Fibroblast of skin of left biceps (primary cell): ENCODE results near the gene DAB1.
"Not testable (repeated sequence)": the region's sequence is repeated elsewhere in the genome, so short reads cannot be mapped to it uniquely, and the experiment has no call there.

ENCODE experiments used
- DNase-seq, 2 experiments: peaks; one replicate each; pipeline ENCODE4 v3.0.0-alpha.2; 2013; ENCODE audit warnings: low read depth in 2 of 2

DAB1 gene

DNA sequence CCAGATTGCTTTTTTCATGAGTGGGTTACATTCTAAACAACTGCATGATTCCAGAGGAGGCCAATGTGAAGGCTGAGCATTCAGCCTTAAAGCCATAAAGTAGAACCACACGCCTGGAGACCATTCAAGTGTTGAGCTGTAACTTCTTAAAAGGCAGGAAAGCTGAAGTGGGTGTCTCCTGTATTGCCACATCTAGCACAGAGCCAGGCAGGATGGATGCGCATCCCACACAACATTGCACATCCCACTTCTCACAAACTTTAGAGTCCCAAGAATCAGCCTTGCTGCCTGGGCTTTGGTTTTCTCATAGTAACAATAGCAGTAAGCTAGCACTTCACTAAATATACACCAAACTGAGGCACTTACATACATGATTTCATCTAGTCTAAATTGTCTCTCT lies 151.7 kb downstream of the DAB1 start:
- no peak for DNase-seq

DNA sequence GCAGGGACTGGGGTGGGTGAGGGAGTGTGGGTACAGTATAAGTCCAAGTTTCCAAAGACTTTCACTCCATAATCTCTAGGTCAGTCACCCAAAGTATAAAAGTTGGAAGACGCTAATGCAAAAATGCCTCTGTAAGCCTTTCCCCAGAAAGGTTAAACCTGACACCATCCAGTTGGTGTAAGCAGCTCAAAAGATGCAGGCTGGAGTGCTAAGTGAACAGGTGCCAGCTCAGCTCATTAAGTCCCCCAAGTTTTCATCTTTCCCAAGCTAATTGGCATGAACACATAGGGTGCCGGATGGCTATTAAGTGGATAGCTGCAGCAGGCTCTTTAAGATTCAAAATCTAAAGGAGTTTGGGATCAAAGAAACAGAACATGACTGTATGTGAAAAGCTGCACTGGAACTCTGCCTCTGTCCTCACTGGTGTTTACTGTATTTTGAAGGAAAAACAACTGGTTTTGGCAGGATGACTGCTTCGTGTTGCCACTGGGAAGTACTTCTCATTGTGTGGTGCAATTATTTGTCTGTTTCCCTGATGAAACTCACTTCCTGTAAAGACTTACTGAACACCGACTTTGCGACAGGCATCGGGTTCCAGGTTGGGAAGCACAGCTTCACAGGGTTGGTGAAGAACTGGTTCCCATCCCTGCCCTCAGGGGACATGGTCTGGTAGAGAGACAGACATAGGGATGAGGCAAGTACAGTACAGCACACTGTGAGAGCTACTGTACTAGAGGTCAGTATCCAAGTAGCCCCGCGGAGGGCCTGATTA lies 152.7 kb downstream of the DAB1 start:
- no peak for DNase-seq

DNA sequence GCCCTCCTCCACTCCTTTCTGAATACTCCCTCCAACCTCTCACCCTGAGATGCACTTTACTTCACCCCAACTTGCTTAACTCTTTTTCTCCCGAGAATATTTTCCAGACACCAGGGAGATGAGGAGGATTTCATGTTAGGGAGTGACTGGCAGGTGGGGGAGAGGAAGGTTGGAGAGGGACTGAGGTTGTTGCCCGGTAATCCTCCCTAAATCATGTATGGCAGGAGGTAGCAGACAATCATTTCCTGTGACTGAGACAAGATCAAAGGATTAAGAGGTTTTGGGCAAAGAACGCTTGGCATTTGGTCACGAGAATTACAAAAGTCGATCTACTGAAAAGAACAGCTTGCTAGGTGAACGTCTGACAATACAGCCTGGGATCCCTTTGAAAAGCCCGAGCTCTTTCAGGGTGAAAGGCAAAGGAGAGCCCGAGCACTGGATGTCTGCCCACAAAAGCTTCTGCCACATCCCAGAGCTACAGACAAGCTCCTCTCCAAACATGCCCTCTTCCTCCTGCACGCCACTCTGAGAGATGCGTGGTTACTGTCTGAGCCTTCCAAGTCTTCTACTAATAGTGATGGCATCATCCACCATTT lies 154.1 kb downstream of the DAB1 start:
- DNase-seq: no peak

GRCh38 chr1:57265104-57265503 lies 158.8 kb downstream of the DAB1 start:
- DNase-seq: no peak

- DNase-seq: no peak
Measured at GRCh38 chr1:57262472-57262871, 161.4 kb downstream of the DAB1 start.

- DNase-seq: no peak
Measured at GRCh38 chr1:57258557-57259325, 165.1 kb downstream of the DAB1 start.

DNA sequence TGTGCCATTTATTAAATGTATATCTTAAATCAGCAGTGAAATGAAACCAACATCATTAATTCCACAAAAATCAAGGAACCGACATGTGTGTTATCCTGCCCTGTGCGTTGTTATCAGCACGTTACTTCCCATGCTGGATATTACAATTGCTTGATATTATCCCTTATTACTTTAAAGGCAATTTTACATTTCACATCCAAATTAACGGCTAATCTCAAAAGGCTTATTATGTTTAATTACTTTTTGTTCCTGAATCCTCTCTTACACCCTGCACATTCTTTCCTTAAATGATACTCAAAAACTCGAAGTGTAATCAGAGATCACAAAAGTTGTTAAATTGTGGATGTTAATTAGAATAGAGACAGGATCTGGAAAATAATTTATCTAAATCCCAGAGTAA lies 167.9 kb downstream of the DAB1 start:
- no peak for DNase-seq

DNA sequence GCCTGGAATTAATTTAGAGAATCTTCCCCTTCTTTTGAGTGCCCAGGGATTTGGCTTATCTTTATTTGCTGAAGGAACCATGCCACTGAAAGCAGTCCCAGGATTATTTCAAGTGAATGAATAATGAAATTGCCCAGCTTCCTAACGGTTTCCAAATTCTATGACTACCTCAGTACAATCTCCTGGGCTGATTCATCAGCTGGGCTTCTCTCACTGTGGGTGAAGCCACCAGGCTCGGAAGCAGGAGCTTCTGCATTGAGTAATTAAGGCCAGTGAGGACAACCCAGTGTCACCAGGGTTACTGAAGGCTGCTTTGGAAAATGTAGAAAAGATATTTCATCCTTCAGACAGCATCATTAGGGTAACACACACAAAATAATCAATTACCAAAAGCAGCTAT lies 169.8 kb downstream of the DAB1 start:
- DNase-seq: peak; percentile 6 to 8

GRCh38 chr1:57252597-57253294 lies 171.1 kb downstream of the DAB1 start:
- DNase-seq: no peak

GRCh38 chr1:57250021-57250420 lies 173.8 kb downstream of the DAB1 start:
- DNase-seq: no peak

- DNase-seq: no peak
Measured at GRCh38 chr1:57249511-57249910, 174.3 kb downstream of the DAB1 start.

DNA sequence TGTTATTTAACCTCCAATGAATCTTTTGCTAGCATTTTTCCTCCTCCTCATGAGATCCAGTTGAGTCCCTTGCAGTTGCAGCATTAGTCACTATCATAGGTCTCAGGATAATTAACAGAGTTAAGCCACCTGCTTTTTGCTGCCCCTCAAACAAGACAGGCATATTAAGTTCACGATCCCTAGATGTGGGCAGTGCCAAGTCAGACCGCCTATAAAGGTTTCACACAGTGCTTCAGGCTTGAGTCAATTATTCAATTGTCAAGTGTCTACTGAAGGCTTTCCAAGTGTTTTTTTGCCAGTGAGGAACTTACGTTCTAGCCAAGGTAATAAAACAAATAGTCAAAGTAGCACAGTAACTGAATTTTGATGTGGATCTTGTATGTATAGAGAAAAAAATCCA lies 175.0 kb downstream of the DAB1 start:
- DNase-seq: no peak

GRCh38 chr1:57238233-57238781 lies 185.6 kb downstream of the DAB1 start:
- no peak for DNase-seq

GRCh38 chr1:57235730-57236510 lies 187.9 kb downstream of the DAB1 start:
- DNase-seq: no peak

DNA sequence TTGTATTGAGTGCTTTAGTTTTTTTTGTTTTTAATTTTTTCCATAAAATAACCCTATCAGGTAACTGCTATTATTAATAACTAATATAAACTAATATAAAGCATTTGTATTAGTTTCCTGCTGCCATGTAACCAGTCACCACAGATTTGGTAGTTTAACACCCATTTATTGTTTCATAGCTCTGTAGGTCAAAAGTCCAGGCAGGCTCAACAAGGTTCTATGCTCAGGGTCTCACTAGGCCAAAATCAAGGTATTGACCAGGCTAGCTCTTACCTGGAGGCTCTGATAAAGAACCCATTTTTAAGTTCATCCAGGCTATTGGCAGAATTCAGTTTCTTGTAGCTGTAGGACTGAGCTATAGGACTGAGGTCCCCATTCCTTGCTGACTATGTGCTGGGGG lies 189.4 kb downstream of the DAB1 start:
- DNase-seq: no peak

DNA sequence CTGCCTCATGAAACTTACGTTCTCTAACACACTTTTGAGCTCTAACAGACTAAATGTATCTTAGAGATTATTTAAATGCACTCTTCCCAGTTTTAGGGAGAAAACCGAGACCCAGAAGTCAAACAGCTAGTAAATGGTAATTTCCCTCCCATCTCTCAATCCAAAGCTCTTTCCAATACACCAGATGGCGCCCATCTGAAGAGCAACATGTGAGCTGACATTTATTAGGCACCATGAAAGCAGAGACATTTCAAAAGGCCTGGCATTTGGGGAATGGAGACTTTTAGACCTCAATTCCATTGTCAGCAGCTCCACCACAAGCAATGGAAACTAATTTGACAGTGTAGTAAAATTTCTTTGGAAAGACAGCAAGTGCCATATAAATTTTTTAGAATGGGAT lies 191.4 kb downstream of the DAB1 start:
- no peak for DNase-seq

DNA sequence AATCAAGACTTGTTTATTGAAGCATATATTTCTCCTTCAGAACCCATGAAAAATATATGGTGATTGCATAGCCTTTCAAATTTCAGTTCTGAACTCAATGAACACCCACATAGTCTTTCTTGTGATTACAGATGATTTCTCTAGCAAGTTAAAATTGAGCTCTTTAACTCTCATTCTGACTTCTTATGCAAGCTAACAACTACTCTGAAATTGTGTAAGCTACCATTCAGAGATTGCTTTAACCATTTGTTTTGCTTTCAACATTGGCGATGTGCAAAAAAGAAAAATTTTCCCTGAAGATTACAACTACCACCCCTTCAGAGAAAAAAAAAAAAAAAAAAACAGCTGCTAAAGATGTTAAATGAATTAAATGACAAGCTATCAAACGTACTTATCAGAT lies 193.9 kb downstream of the DAB1 start:
- DNase-seq: no peak

DNA sequence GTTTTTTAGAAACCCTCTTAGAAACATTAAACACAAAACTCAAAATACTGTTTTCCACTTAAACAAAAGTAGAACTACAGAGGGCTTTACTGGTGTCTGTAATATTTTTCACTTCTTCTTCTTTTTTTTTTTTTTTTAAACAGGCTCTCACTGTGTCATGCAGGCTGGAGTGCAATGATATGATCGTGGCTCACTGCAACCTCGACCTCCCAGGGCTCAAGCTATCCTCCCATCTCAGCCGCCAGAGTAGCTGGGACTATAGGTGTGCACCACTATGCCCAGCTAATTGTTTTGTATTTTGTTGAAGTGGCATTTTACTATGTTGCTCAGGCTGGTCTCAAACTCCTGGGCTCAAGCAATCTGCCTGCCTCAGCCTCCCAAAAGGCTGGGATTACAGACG lies 194.8 kb downstream of the DAB1 start:
- no peak for DNase-seq

GRCh38 chr1:57222801-57223200 lies 201.1 kb downstream of the DAB1 start:
- no peak for DNase-seq

DNA sequence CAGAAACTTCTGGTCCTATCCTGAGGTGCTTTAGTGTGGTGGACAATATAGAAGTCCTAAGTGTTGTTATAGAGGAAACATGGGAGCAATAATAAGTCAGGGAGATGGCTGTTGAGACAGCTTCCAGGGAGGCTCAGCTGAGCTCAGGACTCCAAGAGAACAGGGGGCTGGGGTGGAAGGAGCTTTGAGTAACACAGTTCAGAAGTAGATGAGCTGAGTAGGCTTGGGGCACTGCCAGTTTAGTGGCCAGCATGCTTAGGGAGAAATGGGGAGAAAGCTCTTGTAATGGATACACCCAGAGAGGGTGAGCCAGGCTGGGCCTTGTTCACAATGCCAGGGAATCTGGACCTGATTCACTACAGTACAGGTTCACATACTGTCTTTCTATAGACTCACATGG lies 201.6 kb downstream of the DAB1 start:
- no peak for DNase-seq

GRCh38 chr1:57220905-57221304 lies 203.0 kb downstream of the DAB1 start:
- DNase-seq: not testable (repeated sequence)
